PFSK-1 (cell line): ENCODE results near the gene E2F4.

Source experiments
- POLR2AphosphoS5 ChIP-seq: IDR thresholded peaks from 2 replicates; pipeline ENCODE4 v1.6.1; 2012; ENCODE audit warnings: low read depth, mild to moderate bottlenecking, control low read depth, low read length, moderate library complexity
- TAF1 ChIP-seq: IDR thresholded peaks from 2 replicates; pipeline ENCODE4 v1.6.1; 2012; ENCODE audit warnings: low read length, control low read depth, borderline replicate concordance; ENCODE audit not compliant: insufficient read depth

DNA sequence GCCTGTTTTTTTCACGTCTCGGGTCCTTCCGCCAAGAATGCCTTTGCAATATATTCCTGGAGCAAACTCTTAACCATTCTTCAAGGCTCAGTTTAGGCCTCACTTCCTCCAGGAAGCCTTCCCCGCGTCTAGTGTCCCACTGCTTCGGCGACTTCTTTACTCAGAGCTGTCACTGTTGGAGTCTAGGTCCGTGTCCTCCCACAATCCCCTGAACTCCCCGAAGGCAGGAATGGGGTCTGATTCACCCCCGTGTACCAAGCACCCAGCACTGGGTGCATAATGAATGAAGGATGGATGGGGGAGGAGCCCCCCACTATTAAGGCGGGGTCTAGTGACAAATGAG is 8.7 kb upstream of the E2F4 start:
- peak; percentile 16; the same call in 1 of the 2 replicates for TF ChIP-seq POLR2AphosphoS5
- no peak for TF ChIP-seq TAF1
